Superior temporal gyrus (tissue), 1 donor: Measurements from ENCODE around the gene MUC2.

Experiments
- DNase-seq: peaks from one replicate; pipeline ENCODE4 v3.0.0-alpha.2; 2016; ENCODE audit errors: extremely low spot score

MUC2 gene

GRCh38 chr11:1051356-1052132, 23.1 kb upstream of the MUC2 start:
- no peak for DNase-seq

- DNase-seq, result no peak
Observed at GRCh38 chr11:1052133-1053011, 22.3 kb upstream of the MUC2 start.

- DNase-seq, result no peak
Observed at GRCh38 chr11:1053121-1053901, 21.4 kb upstream of the MUC2 start.

GRCh38 chr11:1054143-1055108, 20.2 kb upstream of the MUC2 start:
- no peak for DNase-seq

GRCh38 chr11:1055109-1055703, 19.5 kb upstream of the MUC2 start:
- no peak for DNase-seq

GRCh38 chr11:1055990-1056771, 18.5 kb upstream of the MUC2 start:
- no peak for DNase-seq

- DNase-seq, result no peak
Observed at GRCh38 chr11:1057806-1058205, 16.9 kb upstream of the MUC2 start.

- no peak for DNase-seq
Observed at GRCh38 chr11:1059759-1060158, 14.9 kb upstream of the MUC2 start.

GRCh38 chr11:1060410-1060809, 14.3 kb upstream of the MUC2 start:
- DNase-seq, result no peak

GRCh38 chr11:1060852-1061616, 13.6 kb upstream of the MUC2 start:
- no peak for DNase-seq

GRCh38 chr11:1062075-1062820, 12.4 kb upstream of the MUC2 start:
- no peak for DNase-seq

GRCh38 chr11:1064167-1064566, 10.5 kb upstream of the MUC2 start:
- DNase-seq, result no peak

- no peak for DNase-seq
Observed at GRCh38 chr11:1067812-1068496, 6.7 kb upstream of the MUC2 start.

- no peak for DNase-seq
Observed at GRCh38 chr11:1069740-1070139, 4.9 kb upstream of the MUC2 start.

- DNase-seq, result no peak
Observed at GRCh38 chr11:1070594-1071462, 3.8 kb upstream of the MUC2 start.

GRCh38 chr11:1071571-1072115, 3.0 kb upstream of the MUC2 start:
- DNase-seq, result no peak
